Measurements from ENCODE around the gene ZC3H12C.
"Not testable (repeated sequence)": the region's sequence is repeated elsewhere in the genome, so short reads cannot be mapped to it uniquely, and the experiment has no call there.

The ZC3H12C gene

GRCh38 chr11:110207123-110207522, 113.9 kb downstream of the ZC3H12C start:
- H3K36me3 ChIP-seq (ENCODE audit: control insufficient read depth, insufficient read depth, low read length): no peaks in the 10 kb centered on the region
- H3K9me3 ChIP-seq (ENCODE audit: control insufficient read depth, low read length): no peaks in the 10 kb centered on the region
- no peak for DNase-seq
- H3K27me3 ChIP-seq (replicated peaks; ENCODE audit: control insufficient read depth, insufficient read depth, low read length, poor library complexity, severe bottlenecking): no peaks in the 10 kb centered on the region
- H3K4me3 ChIP-seq (ENCODE audit: insufficient read depth, low read depth, low read length, poor library complexity, severe bottlenecking): no peak overlapping the region
- no peaks in the 10 kb centered on the region for H3K4me1 ChIP-seq (ENCODE audit: control insufficient read depth, insufficient read depth, low read length, poor library complexity, severe bottlenecking)
- H3K27ac ChIP-seq (ENCODE audit: insufficient read depth, low read length, poor library complexity, severe bottlenecking): no peak overlapping the region

GRCh38 chr11:110208678-110209312, 115.6 kb downstream of the ZC3H12C start:
- not testable (repeated sequence) for H3K4me1 ChIP-seq (ENCODE audit: control insufficient read depth, insufficient read depth, low read length, poor library complexity, severe bottlenecking); H3K27me3 ChIP-seq (replicated peaks; ENCODE audit: control insufficient read depth, insufficient read depth, low read length, poor library complexity, severe bottlenecking); H3K27ac ChIP-seq (ENCODE audit: insufficient read depth, low read length, poor library complexity, severe bottlenecking); H3K9me3 ChIP-seq (ENCODE audit: control insufficient read depth, low read length); H3K36me3 ChIP-seq (ENCODE audit: control insufficient read depth, insufficient read depth, low read length); H3K4me3 ChIP-seq (ENCODE audit: insufficient read depth, low read depth, low read length, poor library complexity, severe bottlenecking); DNase-seq

GRCh38 chr11:110209313-110209694, 116.1 kb downstream of the ZC3H12C start:
- H3K9me3 ChIP-seq (ENCODE audit: control insufficient read depth, low read length); DNase-seq; H3K27me3 ChIP-seq (replicated peaks; ENCODE audit: control insufficient read depth, insufficient read depth, low read length, poor library complexity, severe bottlenecking); H3K4me3 ChIP-seq (ENCODE audit: insufficient read depth, low read depth, low read length, poor library complexity, severe bottlenecking); H3K27ac ChIP-seq (ENCODE audit: insufficient read depth, low read length, poor library complexity, severe bottlenecking); H3K36me3 ChIP-seq (ENCODE audit: control insufficient read depth, insufficient read depth, low read length); H3K4me1 ChIP-seq (ENCODE audit: control insufficient read depth, insufficient read depth, low read length, poor library complexity, severe bottlenecking): not testable (repeated sequence)

DNA sequence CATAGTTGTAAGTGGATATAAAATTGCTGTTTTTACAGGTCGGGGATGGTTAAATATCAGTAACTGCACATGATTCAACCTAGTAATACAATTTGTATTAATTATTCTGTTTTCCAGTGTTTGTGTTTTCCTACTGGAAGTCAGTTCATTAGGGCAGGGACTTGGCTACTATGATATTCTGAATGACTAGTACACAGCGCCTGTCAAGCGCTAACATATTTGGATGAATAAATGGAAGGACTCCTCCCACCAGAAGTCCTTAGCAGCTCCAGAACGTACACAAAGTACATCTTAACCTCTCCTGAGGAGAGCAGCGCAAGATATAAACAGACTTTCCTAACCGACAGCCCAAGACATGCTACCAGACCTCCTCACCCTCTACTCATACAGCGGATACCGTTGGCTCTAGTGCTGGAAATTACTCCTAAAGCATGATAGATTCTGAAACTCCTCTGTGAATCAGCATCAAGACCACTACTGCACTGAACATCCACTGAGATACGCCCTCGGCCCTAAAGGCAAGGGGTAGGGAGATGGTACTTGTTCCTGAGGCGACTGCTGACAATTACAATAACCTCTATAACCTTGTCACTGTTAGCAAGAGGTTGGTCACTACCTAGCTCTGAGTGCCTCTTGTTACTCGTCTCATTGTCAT, 124.2 kb downstream of the ZC3H12C start:
- Histone ChIP-seq H3K9me3 (ENCODE audit: control insufficient read depth, low read length) (no peaks in the 10 kb centered on the region), H3K36me3 (ENCODE audit: control insufficient read depth, insufficient read depth, low read length) (no peaks in the 10 kb centered on the region), H3K27me3 (replicated peaks; ENCODE audit: control insufficient read depth, insufficient read depth, low read length, poor library complexity, severe bottlenecking) (no peaks in the 10 kb centered on the region), H3K4me3 (ENCODE audit: insufficient read depth, low read depth, low read length, poor library complexity, severe bottlenecking) (no peak overlapping the region), H3K4me1 (ENCODE audit: control insufficient read depth, insufficient read depth, low read length, poor library complexity, severe bottlenecking) (no peaks in the 10 kb centered on the region), H3K27ac (ENCODE audit: insufficient read depth, low read length, poor library complexity, severe bottlenecking) (no peak overlapping the region)
- no peak for DNase-seq

- no peaks in the 10 kb centered on the region for H3K36me3 ChIP-seq (ENCODE audit: control insufficient read depth, insufficient read depth, low read length)
- no peak overlapping the region for H3K4me3 ChIP-seq (ENCODE audit: insufficient read depth, low read depth, low read length, poor library complexity, severe bottlenecking)
- H3K4me1 ChIP-seq (ENCODE audit: control insufficient read depth, insufficient read depth, low read length, poor library complexity, severe bottlenecking): no peaks in the 10 kb centered on the region
- H3K27me3 ChIP-seq (replicated peaks; ENCODE audit: control insufficient read depth, insufficient read depth, low read length, poor library complexity, severe bottlenecking): no peaks in the 10 kb centered on the region
- no peak overlapping the region for H3K27ac ChIP-seq (ENCODE audit: insufficient read depth, low read length, poor library complexity, severe bottlenecking)
- no peaks in the 10 kb centered on the region for H3K9me3 ChIP-seq (ENCODE audit: control insufficient read depth, low read length)
- no peak for DNase-seq
Observed at GRCh38 chr11:110217936-110218335, 124.7 kb downstream of the ZC3H12C start.

DNA sequence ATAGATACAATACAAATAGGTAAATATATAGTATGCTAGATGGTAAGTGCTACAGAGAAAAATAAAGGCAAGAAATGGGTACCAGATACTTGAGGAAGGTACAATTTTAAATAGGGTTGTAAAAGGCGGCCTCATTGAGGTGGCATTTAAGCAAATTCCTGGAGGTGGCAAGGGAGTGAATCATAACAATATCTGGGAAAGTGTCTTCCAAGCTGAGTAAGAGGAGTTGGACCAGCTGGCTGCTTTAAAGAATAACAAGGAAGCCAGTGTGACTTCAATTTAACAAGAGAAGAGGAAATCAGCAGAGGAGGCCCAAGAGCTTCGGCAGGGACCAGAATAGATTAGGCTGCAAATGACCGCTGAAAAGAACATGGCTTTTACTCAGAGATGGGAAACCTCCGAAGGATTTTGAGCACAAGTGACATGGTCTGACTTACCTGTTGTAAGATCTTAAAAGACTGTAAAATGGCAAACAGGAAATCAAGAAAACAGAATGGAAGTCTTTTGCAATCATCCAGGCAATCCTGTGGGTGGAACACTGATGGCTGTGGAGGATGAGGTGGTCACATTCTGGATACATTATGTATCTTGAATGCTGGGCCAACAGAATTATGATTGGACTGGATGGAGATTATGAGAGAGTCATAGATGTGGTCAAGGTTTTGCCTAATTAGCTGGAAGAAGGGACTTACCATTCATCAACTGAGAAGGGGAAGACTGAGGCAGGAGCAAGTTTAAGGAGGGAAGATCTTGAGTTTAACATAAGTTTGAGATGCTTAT, 126.0 kb downstream of the ZC3H12C start:
- Histone ChIP-seq H3K4me3 (ENCODE audit: insufficient read depth, low read depth, low read length, poor library complexity, severe bottlenecking) (no peak overlapping the region), H3K36me3 (ENCODE audit: control insufficient read depth, insufficient read depth, low read length) (no peaks in the 10 kb centered on the region), H3K9me3 (ENCODE audit: control insufficient read depth, low read length) (no peaks in the 10 kb centered on the region), H3K27me3 (replicated peaks; ENCODE audit: control insufficient read depth, insufficient read depth, low read length, poor library complexity, severe bottlenecking) (no peaks in the 10 kb centered on the region), H3K27ac (ENCODE audit: insufficient read depth, low read length, poor library complexity, severe bottlenecking) (no peak overlapping the region), H3K4me1 (ENCODE audit: control insufficient read depth, insufficient read depth, low read length, poor library complexity, severe bottlenecking) (no peaks in the 10 kb centered on the region)
- no peak for DNase-seq

Measured in effector memory CD4-positive, alpha-beta T cell (primary cell).